ENCODE measurements around the gene FBLN1.

GRCh38 chr22:45552017-45552411, 49.3 kb downstream of the FBLN1 start:
- no peak for TF ChIP-seq EP300 (IDR thresholded peaks at IDR 0.05; ENCODE audit: low read depth)
- TF ChIP-seq, protein P1, sequence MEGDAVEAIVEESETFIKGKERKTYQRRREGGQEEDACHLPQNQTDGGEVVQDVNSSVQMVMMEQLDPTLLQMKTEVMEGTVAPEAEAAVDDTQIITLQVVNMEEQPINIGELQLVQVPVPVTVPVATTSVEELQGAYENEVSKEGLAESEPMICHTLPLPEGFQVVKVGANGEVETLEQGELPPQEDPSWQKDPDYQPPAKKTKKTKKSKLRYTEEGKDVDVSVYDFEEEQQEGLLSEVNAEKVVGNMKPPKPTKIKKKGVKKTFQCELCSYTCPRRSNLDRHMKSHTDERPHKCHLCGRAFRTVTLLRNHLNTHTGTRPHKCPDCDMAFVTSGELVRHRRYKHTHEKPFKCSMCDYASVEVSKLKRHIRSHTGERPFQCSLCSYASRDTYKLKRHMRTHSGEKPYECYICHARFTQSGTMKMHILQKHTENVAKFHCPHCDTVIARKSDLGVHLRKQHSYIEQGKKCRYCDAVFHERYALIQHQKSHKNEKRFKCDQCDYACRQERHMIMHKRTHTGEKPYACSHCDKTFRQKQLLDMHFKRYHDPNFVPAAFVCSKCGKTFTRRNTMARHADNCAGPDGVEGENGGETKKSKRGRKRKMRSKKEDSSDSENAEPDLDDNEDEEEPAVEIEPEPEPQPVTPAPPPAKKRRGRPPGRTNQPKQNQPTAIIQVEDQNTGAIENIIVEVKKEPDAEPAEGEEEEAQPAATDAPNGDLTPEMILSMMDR (IDR thresholded peaks at IDR 0.05), result no peak

Measured in transverse colon (tissue), 3 donors.